K562 (cell line): ENCODE results near the gene C10orf105. TPM values are rescaled to one million over a fixed set of nuclear protein-coding genes. Genes with fewer than 3 reads are reported as not detected.

Experiments used
- FOXJ3 ChIP-seq: sonication (generic); formaldehyde crosslinking; IDR thresholded peaks from 2 replicates; pipeline ENCODE4 v1.4.0; 2020; ENCODE audit warnings: mild to moderate bottlenecking, missing genetic modification reagents
- MED1 ChIP-seq: sonication (generic); formaldehyde crosslinking; IDR thresholded peaks from 2 replicates; pipeline ENCODE4 v1.8.1; 2023; ENCODE audit warnings: missing genetic modification reagents, borderline replicate concordance
- RFX1 ChIP-seq: fragments of 450-650 bp; IDR thresholded peaks from 2 replicates; pipeline ENCODE4 v1.6.1; 2016; ENCODE audit warnings: mild to moderate bottlenecking, moderate library complexity
- TRIM25 ChIP-seq: fragments of 450-650 bp; IDR thresholded peaks from 2 replicates; pipeline ENCODE4 v1.7.0; 2016; ENCODE audit warnings: borderline replicate concordance
- ZEB2 ChIP-seq: fragments of 450-650 bp; IDR thresholded peaks from 2 replicates; pipeline ENCODE4 v1.6.1; 2016
- ZNF407 ChIP-seq: fragments of 450-650 bp; IDR thresholded peaks from 2 replicates; pipeline ENCODE4 v1.6.1; 2016; ENCODE audit warnings: low read depth
- polyA plus RNA-seq, 8 experiments: library from polyadenylated mRNA; depleted of rRNA in 4 of 8; stranded (reverse) in 5 of 8; unstranded in 3 of 8; fragments of >200 nt; fragmentation: Nextera tagmentation in 2 of 8; fragmentation: Illumina TruSeq in 1 of 8; extraction: Ambion mirVana in 2 of 8; extraction: Trizol in 1 of 8; gene quantifications; 2 replicates each; pipeline versions ENCODE4 v1.2.1 to v1.2.3, GENCODE V29; 2011 to 2014; ENCODE audit warnings: inconsistent platforms in 1 of 8, missing spikeins in 1 of 8
- total RNA-seq, 7 experiments: library from RNA; depleted of rRNA in 6 of 7; stranded (reverse); fragments of >200 nt in 6 of 7; fragmentation: Illumina TruSeq in 2 of 7; extraction: Trizol in 2 of 7; gene quantifications; 2 replicates each; pipeline versions ENCODE4 v1.2.1 to v1.2.3, GENCODE V29; 2011 to 2021; ENCODE audit warnings: low replicate concordance in 1 of 7
- TF ChIP-seq, protein P1 (sequence below): IDR thresholded peaks from 3 replicates; pipeline ENCODE4 v1.6.1; 2011; ENCODE audit warnings: borderline replicate concordance, mild to moderate bottlenecking, moderate library complexity; ENCODE audit not compliant: insufficient read length; ENCODE audit errors: extremely low read depth

The C10orf105 gene
- total and polyA plus RNA-seq, 9 of the 15 experiments (the other 6 are each of a cell fraction or from before 2014, with no cell fraction given): 0.03 to 0.25 (median 0.04) TPM; not detected in 3

DNA sequence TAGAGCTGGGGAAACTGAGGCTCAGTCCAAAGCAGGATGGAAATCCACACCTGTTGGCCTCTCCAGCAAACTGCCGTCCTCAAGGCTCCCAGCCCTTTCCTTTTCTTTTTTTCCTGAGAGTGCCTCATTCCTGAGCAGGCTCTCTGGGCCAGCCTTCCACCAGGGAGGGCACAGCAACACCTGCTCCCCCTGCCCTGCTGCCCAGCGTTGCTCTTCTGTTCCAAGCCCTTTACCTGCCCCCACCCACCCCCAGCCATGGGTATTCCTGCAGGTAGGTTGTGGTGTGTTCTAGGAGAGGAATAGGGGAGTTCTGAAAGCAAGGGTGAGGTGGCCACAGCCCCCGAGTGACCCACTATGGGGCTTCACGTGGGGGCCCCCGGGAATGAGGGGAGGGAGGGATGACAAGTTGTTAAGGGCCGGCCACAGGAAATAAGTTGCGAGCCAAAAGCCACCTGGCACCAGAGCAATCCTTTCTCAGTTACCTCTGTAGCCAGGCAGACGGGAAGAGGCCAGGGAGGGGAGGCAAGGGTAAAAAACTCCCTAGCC lies 34.5 kb upstream of the C10orf105 start (continued):
- TF ChIP-seq, protein P1, sequence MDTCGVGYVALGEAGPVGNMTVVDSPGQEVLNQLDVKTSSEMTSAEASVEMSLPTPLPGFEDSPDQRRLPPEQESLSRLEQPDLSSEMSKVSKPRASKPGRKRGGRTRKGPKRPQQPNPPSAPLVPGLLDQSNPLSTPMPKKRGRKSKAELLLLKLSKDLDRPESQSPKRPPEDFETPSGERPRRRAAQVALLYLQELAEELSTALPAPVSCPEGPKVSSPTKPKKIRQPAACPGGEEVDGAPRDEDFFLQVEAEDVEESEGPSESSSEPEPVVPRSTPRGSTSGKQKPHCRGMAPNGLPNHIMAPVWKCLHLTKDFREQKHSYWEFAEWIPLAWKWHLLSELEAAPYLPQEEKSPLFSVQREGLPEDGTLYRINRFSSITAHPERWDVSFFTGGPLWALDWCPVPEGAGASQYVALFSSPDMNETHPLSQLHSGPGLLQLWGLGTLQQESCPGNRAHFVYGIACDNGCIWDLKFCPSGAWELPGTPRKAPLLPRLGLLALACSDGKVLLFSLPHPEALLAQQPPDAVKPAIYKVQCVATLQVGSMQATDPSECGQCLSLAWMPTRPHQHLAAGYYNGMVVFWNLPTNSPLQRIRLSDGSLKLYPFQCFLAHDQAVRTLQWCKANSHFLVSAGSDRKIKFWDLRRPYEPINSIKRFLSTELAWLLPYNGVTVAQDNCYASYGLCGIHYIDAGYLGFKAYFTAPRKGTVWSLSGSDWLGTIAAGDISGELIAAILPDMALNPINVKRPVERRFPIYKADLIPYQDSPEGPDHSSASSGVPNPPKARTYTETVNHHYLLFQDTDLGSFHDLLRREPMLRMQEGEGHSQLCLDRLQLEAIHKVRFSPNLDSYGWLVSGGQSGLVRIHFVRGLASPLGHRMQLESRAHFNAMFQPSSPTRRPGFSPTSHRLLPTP: no peak
- TF ChIP-seq MED1 (CRISPR knock-in tag): no peak
- no peak for TF ChIP-seq TRIM25
- TF ChIP-seq FOXJ3 (CRISPR knock-in tag): no peak
- TF ChIP-seq ZNF407: no peak
- no peak for TF ChIP-seq RFX1
- TF ChIP-seq ZEB2: no peak
